NB4 (cell line): ENCODE measurements around the gene NNMT.

Experiments
- MYC ChIP-seq: IDR thresholded peaks from 2 replicates; pipeline ENCODE4 v1.6.1; 2011; ENCODE audit warnings: low read depth, low read length
- POLR2A ChIP-seq: IDR thresholded peaks from 2 replicates; pipeline ENCODE4 v1.6.1; 2011; ENCODE audit warnings: mild to moderate bottlenecking; ENCODE audit not compliant: insufficient read length; ENCODE audit errors: extremely low read depth
- TF ChIP-seq, protein P1 (sequence below): IDR thresholded peaks from one replicate; pipeline ENCODE4 v1.5.1; 2012; ENCODE audit warnings: low read depth, low read length

DNA sequence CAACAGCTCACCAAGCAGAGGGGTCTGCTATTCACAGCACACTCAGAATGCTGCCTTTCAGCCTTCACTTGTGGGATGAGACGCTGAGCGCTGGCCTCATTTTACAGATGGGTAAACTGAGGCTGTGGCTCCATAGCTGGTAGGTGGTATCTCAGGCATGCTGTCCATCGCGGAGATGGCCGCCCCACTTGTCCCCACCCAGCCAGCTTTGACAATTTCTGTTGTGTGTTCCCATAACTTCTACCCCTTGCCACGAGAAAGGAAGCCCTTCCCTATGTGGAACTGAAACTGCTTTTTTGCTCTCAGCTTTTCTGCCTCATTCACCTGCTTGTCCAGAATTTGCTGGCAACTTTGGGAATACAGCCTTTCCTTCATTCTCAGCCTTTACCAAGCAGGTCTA, 36.1 kb upstream of the NNMT start:
- TF ChIP-seq, protein P1, sequence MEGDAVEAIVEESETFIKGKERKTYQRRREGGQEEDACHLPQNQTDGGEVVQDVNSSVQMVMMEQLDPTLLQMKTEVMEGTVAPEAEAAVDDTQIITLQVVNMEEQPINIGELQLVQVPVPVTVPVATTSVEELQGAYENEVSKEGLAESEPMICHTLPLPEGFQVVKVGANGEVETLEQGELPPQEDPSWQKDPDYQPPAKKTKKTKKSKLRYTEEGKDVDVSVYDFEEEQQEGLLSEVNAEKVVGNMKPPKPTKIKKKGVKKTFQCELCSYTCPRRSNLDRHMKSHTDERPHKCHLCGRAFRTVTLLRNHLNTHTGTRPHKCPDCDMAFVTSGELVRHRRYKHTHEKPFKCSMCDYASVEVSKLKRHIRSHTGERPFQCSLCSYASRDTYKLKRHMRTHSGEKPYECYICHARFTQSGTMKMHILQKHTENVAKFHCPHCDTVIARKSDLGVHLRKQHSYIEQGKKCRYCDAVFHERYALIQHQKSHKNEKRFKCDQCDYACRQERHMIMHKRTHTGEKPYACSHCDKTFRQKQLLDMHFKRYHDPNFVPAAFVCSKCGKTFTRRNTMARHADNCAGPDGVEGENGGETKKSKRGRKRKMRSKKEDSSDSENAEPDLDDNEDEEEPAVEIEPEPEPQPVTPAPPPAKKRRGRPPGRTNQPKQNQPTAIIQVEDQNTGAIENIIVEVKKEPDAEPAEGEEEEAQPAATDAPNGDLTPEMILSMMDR, result no peak
- TF ChIP-seq MYC (no peak), POLR2A (no peak)
